T-cell (primary cell): ENCODE results near the gene ELL. TPM values are rescaled to one million over a fixed set of nuclear protein-coding genes. Genes with fewer than 3 reads are reported as not detected.
A peak's percentile ranks its signal among the peaks of the same experiment; 100 is the strongest.

Experiments
- ATAC-seq, 4 experiments: fragments of 200-7000 bp in 3 of 4; fragments of 150-1000 bp in 1 of 4; cut with Tn5 transposase; replicated peaks in 1 of 4; 1 replicate in 3 of 4; 2 replicates in 1 of 4; pipeline ENCODE4 v1.10.0; 2021; ENCODE audit warnings: moderate library complexity in 3 of 4, mild to moderate bottlenecking in 2 of 4, moderate number of reproducible peaks in 1 of 4
- CTCF ChIA-PET, 2 donors: fragments of 300-600 bp; sonication (Branson Sonifier 250); formaldehyde crosslinking; loops; one replicate each; lab custom pipeline; 2022; ENCODE audit warnings: antibody characterized with exemption in 2 of 2; lab: Charles Lee
- POLR2A ChIA-PET, 2 donors: fragments of 300-600 bp; sonication (Branson Sonifier 250); formaldehyde crosslinking; loops; one replicate each; lab custom pipeline; 2022; ENCODE audit warnings: antibody characterized with exemption in 2 of 2; lab: Charles Lee
- DNase-seq, 35 experiments: peaks; one replicate each; pipeline versions ENCODE4 v3.0.0 to v3.0.0-alpha.2; 2013 to 2023
- H3K27ac ChIP-seq: one replicate; pipeline ENCODE4 v1.5.1; 2013; ENCODE audit warnings: low read length
- H3K27me3 ChIP-seq, 2 experiments: replicated peaks in 1 of 2; 1 replicate in 1 of 2; 2 replicates in 1 of 2; pipeline versions ENCODE4 v1.6.1 to v1.7.0; 2013; ENCODE audit warnings: low read length in 1 of 2, mixed read lengths in 1 of 2; ENCODE audit not compliant: control insufficient read depth in 2 of 2, insufficient read depth in 2 of 2; ENCODE audit errors: extremely low read depth in 1 of 2
- H3K36me3 ChIP-seq, 2 donors: 1 replicate in 1 of 2; 2 replicates in 1 of 2; pipeline versions ENCODE4 v1.6.1 to v1.7.0; 2013; ENCODE audit warnings: low read length in 1 of 2; ENCODE audit not compliant: control insufficient read depth in 2 of 2, insufficient read depth in 1 of 2; ENCODE audit errors: extremely low read depth in 1 of 2
- H3K4me1 ChIP-seq, 2 experiments: 1 replicate in 1 of 2; 2 replicates in 1 of 2; pipeline versions ENCODE4 v1.6.1 to v1.7.0; 2013; ENCODE audit warnings: low read length in 2 of 2, mixed read lengths in 1 of 2; ENCODE audit not compliant: insufficient read depth in 2 of 2, control insufficient read depth in 1 of 2; ENCODE audit errors: extremely low read depth in 1 of 2
- H3K4me3 ChIP-seq, 2 donors: 1 replicate in 1 of 2; 2 replicates in 1 of 2; pipeline versions ENCODE4 v1.5.1 to v1.7.0; 2013; ENCODE audit warnings: mild to moderate bottlenecking in 2 of 2, low read length in 1 of 2, moderate library complexity in 1 of 2; ENCODE audit not compliant: control insufficient read depth in 1 of 2; ENCODE audit errors: extremely low read depth in 1 of 2
- H3K9me3 ChIP-seq: 2 replicates; pipeline ENCODE4 v1.7.0; 2013
- H3K27ac Mint-ChIP-seq, 2 donors: one replicate each; pipeline ENCODE4 v1.8.0; 2020 to 2021; ENCODE audit warnings: mild to moderate bottlenecking in 2 of 2, mixed read lengths in 2 of 2
- H3K27me3 Mint-ChIP-seq, 2 donors: one replicate each; pipeline ENCODE4 v1.8.0; 2021 to 2022; ENCODE audit warnings: mixed read lengths in 2 of 2
- H3K36me3 Mint-ChIP-seq: one replicate; pipeline ENCODE4 v1.8.0; 2021; ENCODE audit warnings: mixed read lengths
- H3K4me1 Mint-ChIP-seq, 3 donors: one replicate each; pipeline ENCODE4 v1.8.0; 2020 to 2022; ENCODE audit warnings: mixed read lengths in 3 of 3, mild to moderate bottlenecking in 1 of 3
- H3K4me3 Mint-ChIP-seq, 3 donors: one replicate each; pipeline ENCODE4 v1.8.0; 2020 to 2022; ENCODE audit warnings: mild to moderate bottlenecking in 3 of 3, mixed read lengths in 3 of 3, moderate library complexity in 3 of 3
- H3K9me3 Mint-ChIP-seq, 3 donors: one replicate each; pipeline ENCODE4 v1.8.0; 2020 to 2022; ENCODE audit warnings: mixed read lengths in 3 of 3
- WGBS: methylation state at CpG from one replicate; pipeline ENCODE4 v1.1.5; 2013; ENCODE audit warnings: missing lambda C conversion rate; ENCODE audit not compliant: insufficient coverage; 5-methylcytosine and 5-hydroxymethylcytosine counted together
- total RNA-seq, 35 experiments: library from RNA in 6 of 35; stranded (reverse) in 6 of 35; fragments of 120-200 nt in 1 of 35; gene quantifications; one replicate each; pipeline versions ENCODE4 v1.2.1 to v1.2.4 and lab custom pipeline; 2013 to 2026

ELL gene
- total RNA-seq, 5 donors from 2014 or later (not counting 1 experiment from before 2014, with no cell fraction given), result 27.2 to 46.4 (median 33.4) TPM

DNA sequence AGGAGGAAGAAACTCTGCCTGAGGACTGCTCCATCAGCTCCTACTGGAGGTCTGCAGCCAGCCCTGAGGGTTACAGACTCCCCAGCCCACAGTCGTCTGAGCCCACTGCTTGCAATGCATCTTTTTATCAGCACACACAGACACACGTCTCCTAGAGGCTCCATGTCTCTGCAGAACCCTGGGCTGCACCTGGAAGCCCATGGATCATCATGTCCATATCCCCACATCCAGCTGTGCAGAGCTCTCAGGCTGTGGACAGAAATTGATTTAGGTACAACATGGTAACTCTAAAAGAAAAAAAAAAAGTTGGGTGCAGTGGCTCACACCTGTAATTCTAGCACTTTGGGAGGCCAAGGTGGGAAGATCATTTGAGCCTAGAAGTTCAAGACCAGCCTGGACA is 51.1 kb downstream of the ELL start:
- no peak overlapping the region for H3K27ac ChIP-seq
- peaks cover 0 to 61% of the 10 kb centered on the region in 2 experiments for H3K4me1 ChIP-seq
- Mint-ChIP-seq H3K9me3 (no peaks in the 10 kb centered on the region), H3K36me3 (no peaks in the 10 kb centered on the region), H3K27me3 (no peaks in the 10 kb centered on the region), H3K4me3 (no peak overlapping the region), H3K4me1 (peaks cover 12 to 51% (median 31%) of the 10 kb centered on the region in 3 donors), H3K27ac (peak overlapping the region in 1 of 2 donors; percentile 22)
- no CpG with 5 or more reads among the region's 2 CpGs for WGBS
- ChIA-PET POLR2A (no interaction called here), CTCF (interaction anchor here in 1 of 2 donors (0.7 to 1.1 kb wide), 2 partner anchors 12 to 49 kb away, joined by 3 to 5 read pairs; no protein-coding TSS in a partner anchor)
- peaks cover 8 to 22% of the 10 kb centered on the region in 2 donors for H3K36me3 ChIP-seq
- ATAC-seq, result no peak
- no peak overlapping the region for H3K4me3 ChIP-seq
- no peak for DNase-seq
- no peaks in the 10 kb centered on the region for H3K27me3 ChIP-seq
- H3K9me3 ChIP-seq, result no peaks in the 10 kb centered on the region

DNA sequence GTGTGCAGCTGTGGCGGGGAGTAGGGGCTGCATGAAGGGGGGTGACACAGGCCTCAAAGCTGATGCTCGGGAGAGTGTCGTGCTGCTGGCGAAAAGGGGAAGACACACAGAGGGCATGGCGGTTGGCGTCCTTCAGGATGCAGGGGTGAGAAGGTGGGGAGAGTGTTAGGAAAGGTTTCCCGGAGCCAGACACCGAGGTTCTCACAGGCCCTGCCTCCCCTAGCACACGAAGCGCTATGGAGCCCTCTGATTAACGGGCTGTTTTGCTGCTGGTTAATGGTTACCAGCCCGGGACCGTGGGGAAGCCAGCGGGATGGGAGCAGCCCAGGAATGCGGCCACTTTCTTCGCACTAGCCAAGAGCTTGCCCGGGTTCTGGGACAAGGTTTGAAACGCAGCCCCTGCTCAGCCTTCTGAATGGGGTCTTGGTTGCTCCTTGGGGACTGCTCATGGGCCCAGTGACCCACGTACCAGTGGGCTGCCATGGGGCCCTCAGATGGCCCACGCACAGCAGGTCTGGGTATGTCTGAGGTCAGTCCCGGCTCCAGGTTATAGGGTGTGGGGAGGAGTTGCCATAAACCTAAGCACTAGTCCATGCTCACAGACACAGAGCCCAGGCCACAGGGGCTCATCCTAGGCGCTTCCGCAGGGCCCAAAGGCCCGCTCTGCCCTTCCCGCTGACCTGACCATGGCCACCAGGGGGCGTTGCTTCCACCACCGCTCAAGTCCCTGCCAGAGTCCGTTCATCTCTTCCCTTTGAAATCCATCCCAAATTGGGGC is 52.6 kb downstream of the ELL start:
- CTCF ChIA-PET, result interaction anchor here (0.6 to 1.1 kb wide), 5 partner anchors 16 to 636 kb away, joined by 3 to 5 read pairs (median 3); no protein-coding TSS in a partner anchor
- peak; percentile 52 to 55 (median 53) for ATAC-seq
- peaks cover 4 to 35% (median 16%) of the 10 kb centered on the region in 3 donors for H3K4me1 Mint-ChIP-seq

DNA sequence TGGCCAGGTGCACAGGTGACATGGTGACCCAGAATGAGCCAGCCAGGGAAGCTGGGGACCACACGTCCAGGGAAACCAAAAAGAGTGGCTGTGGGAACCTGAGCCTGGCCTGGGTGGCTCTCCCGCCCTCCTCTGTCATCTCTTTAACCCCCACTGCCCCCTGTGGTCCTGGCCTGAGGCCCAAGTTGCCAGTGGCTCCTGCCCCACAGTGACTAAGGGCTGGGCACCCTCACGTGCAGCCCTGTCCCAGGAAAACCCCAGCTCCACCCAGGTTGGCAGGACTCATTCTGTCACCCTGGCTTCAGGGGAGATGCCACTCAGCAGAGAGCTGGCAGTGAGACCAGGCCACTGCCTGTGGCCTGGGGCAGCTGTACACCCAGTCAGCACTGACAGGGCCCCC is 53.4 kb downstream of the ELL start:
- H3K36me3 Mint-ChIP-seq, result peaks cover 12% of the 10 kb centered on the region
- ATAC-seq, result no peak

More for the DNA sequence above, 52.6 kb downstream of the ELL start:
- Mint-ChIP-seq H3K4me3 (no peak overlapping the region), H3K27ac (no peak overlapping the region), H3K36me3 (peaks cover 11% of the 10 kb centered on the region), H3K27me3 (no peaks in the 10 kb centered on the region), H3K9me3 (no peaks in the 10 kb centered on the region)
- peaks cover 12 to 36% of the 10 kb centered on the region in 2 donors for H3K36me3 ChIP-seq
- no peak overlapping the region for H3K27ac ChIP-seq
- peaks cover 0 to 46% of the 10 kb centered on the region in 2 experiments for H3K4me1 ChIP-seq
- no peaks in the 10 kb centered on the region for H3K27me3 ChIP-seq
- no peak overlapping the region for H3K4me3 ChIP-seq
- H3K9me3 ChIP-seq, result no peaks in the 10 kb centered on the region
- WGBS, result 82% methylated on average over 23 of the region's 28 CpGs
- peak in 30 of 35 experiments; percentile 29 to 80 (median 52) for DNase-seq
- POLR2A ChIA-PET, result no interaction called here

DNA sequence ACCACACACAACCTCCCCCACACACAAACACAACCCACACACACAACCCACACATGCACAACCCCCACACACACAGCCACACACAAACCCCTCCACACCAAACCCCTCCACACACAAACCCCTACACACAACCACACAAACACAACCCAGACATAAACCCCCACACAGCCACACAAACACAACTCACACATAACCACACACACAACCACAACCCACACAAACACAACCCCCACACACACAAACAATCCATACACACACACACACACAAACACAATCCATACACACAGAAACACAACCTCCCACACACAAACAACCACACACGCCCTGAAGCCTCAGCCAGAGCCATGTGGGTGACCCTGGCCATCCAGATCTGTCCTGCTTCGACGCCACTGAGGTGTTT is 53.9 kb downstream of the ELL start:
- no peaks in the 10 kb centered on the region for H3K9me3 Mint-ChIP-seq
- peaks cover 0 to 33% of the 10 kb centered on the region in 2 experiments for H3K4me1 ChIP-seq
- no peak for ATAC-seq
- H3K36me3 ChIP-seq, result peaks cover 12 to 38% of the 10 kb centered on the region in 2 donors
- H3K27me3 Mint-ChIP-seq, result no peaks in the 10 kb centered on the region
- H3K4me3 Mint-ChIP-seq, result no peak overlapping the region
- H3K27ac ChIP-seq, result no peak overlapping the region
- 95% methylated on average over 3 of the region's 3 CpGs for WGBS
- no peaks in the 10 kb centered on the region for H3K9me3 ChIP-seq
- ChIA-PET CTCF (interaction anchor here in 1 of 2 donors (0.5 kb wide), 1 partner anchor 210 kb away, joined by 3 read pairs; no protein-coding TSS in a partner anchor), POLR2A (no interaction called here)
- peaks cover 13% of the 10 kb centered on the region for H3K36me3 Mint-ChIP-seq
- no peak overlapping the region for H3K4me3 ChIP-seq
- H3K27me3 ChIP-seq, result no peaks in the 10 kb centered on the region
- DNase-seq, result no peak
- peak overlapping the region in 1 of 2 donors; percentile 48 for H3K27ac Mint-ChIP-seq
- peaks cover 2 to 24% (median 11%) of the 10 kb centered on the region in 3 donors for H3K4me1 Mint-ChIP-seq

More for the DNA sequence above, 53.4 kb downstream of the ELL start:
- WGBS, result 79% methylated on average over 2 of the region's 3 CpGs
- ChIA-PET CTCF (interaction anchor here (0.5 to 0.6 kb wide), 2 partner anchors 209 to 636 kb away, joined by 3 read pairs; no protein-coding TSS in a partner anchor), POLR2A (no interaction called here)
- H3K4me1 ChIP-seq, result peaks cover 0 to 38% of the 10 kb centered on the region in 2 experiments
- no peak overlapping the region for H3K4me3 ChIP-seq
- Mint-ChIP-seq H3K4me3 (no peak overlapping the region), H3K27ac (no peak overlapping the region), H3K4me1 (peaks cover 4 to 28% (median 13%) of the 10 kb centered on the region in 3 donors), H3K27me3 (no peaks in the 10 kb centered on the region), H3K9me3 (no peaks in the 10 kb centered on the region)
- no peak overlapping the region for H3K27ac ChIP-seq
- H3K36me3 ChIP-seq, result peaks cover 12 to 39% of the 10 kb centered on the region in 2 donors
- no peaks in the 10 kb centered on the region for H3K27me3 ChIP-seq
- H3K9me3 ChIP-seq, result no peaks in the 10 kb centered on the region
- no peak for DNase-seq

DNA sequence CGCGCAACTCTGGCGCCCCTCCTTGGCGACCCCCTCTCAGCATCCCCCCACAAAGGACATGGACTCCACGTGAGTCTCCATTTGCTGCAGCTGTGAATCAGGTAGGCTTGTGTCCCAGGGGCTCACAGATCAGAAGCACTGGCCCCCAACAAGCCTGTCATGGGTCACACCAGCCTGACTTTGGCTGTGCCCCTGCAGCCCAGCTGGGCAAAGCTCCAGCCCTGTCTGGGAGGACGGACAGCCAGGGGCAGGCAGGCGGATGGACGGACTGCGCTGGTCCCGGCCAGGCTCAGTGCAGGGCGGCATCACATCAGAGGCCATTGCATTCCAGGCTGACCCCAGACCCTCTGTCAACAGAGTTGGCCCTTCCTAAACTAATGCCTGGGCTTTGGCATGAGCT is 55.5 kb downstream of the ELL start:
- H3K27me3 Mint-ChIP-seq, result no peaks in the 10 kb centered on the region
- H3K36me3 ChIP-seq, result peaks cover 9 to 43% of the 10 kb centered on the region in 2 donors
- 96% methylated on average over 11 of the region's 11 CpGs for WGBS
- peaks cover 22% of the 10 kb centered on the region for H3K36me3 Mint-ChIP-seq
- no peak overlapping the region for H3K27ac Mint-ChIP-seq
- no peak overlapping the region for H3K4me3 ChIP-seq
- H3K9me3 Mint-ChIP-seq, result no peaks in the 10 kb centered on the region
- H3K27me3 ChIP-seq, result no peaks in the 10 kb centered on the region
- no peak overlapping the region for H3K27ac ChIP-seq
- H3K4me1 Mint-ChIP-seq, result peaks cover 0 to 25% (median 9%) of the 10 kb centered on the region in 3 donors
- CTCF ChIA-PET, result no interaction called here
- H3K4me3 Mint-ChIP-seq, result no peak overlapping the region
- DNase-seq (no peak), ATAC-seq (no peak)
- H3K4me1 ChIP-seq, result peaks cover 0 to 32% of the 10 kb centered on the region in 2 experiments
- POLR2A ChIA-PET, result no interaction called here
- no peaks in the 10 kb centered on the region for H3K9me3 ChIP-seq

DNA sequence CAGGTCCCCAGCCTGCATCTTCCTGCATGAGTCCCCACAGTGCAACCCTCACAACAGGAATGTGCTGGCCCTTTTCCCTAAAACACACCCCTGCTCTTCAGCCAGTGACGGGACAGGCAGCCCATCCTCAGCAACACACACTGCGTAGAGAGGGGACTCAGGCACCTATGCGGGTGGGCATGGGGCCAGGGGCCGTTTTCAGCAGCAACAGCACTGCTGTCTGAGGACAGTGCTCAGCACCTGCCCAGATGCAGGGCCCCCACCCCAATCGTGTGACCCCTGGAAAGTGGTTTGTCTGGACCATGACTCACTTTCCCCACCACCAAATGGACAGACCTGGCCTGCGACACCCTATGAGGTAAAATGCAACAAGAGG is 55.9 kb downstream of the ELL start:
- Histone ChIP-seq H3K27ac (no peak overlapping the region), H3K36me3 (peaks cover 9 to 45% of the 10 kb centered on the region in 2 donors), H3K4me3 (no peak overlapping the region), H3K4me1 (peaks cover 0 to 32% of the 10 kb centered on the region in 2 experiments), H3K9me3 (no peaks in the 10 kb centered on the region), H3K27me3 (no peaks in the 10 kb centered on the region)
- Mint-ChIP-seq H3K36me3 (peaks cover 23% of the 10 kb centered on the region), H3K4me1 (peaks cover 0 to 25% (median 9%) of the 10 kb centered on the region in 3 donors), H3K4me3 (no peak overlapping the region), H3K27me3 (no peaks in the 10 kb centered on the region), H3K9me3 (no peaks in the 10 kb centered on the region), H3K27ac (no peak overlapping the region)
- DNase-seq (no peak), ATAC-seq (no peak)
- ChIA-PET POLR2A (no interaction called here), CTCF (no interaction called here)
- WGBS, result 93% methylated on average over 5 of the region's 6 CpGs
